ENCODE data around the gene PITPNB. TPM values are rescaled to one million over a fixed set of nuclear protein-coding genes. Genes with fewer than 3 reads are reported as not detected.

The PITPNB gene
- total RNA-seq, 4 donors from 2014 or later = 24.7 to 29.7 (median 28.2) TPM

DNA sequence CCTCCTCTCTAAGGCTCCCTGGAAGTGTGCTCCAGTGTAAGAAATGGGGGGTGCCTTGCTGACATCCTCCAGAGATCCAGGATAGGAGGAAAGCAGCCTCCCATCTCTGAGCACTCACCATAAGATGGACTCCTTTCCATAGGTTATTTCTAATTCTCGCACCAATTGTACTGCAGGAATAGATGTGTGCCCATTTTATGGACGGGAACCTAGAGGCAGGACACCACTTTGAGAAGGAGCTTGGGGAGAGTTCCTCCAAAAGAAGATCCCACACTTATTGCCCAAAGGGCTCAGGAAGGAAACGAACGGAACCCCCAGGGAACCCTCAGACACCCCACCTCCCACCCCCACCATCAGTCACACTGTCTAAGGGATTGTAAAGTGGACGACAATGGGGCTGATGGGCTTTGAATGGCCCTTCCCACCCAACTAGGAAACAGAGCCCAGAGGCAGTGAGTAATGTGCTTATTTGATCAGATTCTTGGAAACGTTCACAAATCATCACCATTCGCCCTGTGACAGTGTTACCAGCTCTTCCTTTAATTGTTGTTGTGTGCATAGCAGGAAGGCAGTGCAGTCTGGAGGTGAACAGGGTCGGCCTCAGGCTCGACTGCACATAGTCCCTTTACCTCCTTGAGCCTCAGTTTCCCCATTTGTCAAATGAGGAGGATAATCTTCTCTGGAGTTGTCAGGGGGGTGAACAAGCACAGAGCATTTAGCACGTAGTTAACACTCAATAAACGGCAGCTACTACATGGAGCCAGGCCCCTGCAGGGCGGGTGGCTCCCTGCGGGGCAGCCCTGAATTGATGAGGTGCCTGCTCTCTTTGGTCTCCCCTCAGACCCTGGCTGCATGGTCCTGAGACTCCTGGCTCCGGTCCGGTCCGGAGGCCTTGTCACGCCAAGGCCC, 109.1 kb downstream of the PITPNB start:
- no peak for TF ChIP-seq POLR2A (IDR thresholded peaks at IDR 0.05)
- TF ChIP-seq, protein P1, sequence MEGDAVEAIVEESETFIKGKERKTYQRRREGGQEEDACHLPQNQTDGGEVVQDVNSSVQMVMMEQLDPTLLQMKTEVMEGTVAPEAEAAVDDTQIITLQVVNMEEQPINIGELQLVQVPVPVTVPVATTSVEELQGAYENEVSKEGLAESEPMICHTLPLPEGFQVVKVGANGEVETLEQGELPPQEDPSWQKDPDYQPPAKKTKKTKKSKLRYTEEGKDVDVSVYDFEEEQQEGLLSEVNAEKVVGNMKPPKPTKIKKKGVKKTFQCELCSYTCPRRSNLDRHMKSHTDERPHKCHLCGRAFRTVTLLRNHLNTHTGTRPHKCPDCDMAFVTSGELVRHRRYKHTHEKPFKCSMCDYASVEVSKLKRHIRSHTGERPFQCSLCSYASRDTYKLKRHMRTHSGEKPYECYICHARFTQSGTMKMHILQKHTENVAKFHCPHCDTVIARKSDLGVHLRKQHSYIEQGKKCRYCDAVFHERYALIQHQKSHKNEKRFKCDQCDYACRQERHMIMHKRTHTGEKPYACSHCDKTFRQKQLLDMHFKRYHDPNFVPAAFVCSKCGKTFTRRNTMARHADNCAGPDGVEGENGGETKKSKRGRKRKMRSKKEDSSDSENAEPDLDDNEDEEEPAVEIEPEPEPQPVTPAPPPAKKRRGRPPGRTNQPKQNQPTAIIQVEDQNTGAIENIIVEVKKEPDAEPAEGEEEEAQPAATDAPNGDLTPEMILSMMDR (IDR thresholded peaks at IDR 0.05) = no peak
- Histone ChIP-seq H3K27me3 (no peaks in the 10 kb centered on the region), H3K4me1 (no peaks in the 10 kb centered on the region), H3K27ac (peak overlapping the region in 2 of 4 donors; percentile 35 to 55), H3K9me3 (no peaks in the 10 kb centered on the region), H3K4me3 (no peak overlapping the region), H3K36me3 (no peaks in the 10 kb centered on the region)
- DNase-seq = no peak

DNA sequence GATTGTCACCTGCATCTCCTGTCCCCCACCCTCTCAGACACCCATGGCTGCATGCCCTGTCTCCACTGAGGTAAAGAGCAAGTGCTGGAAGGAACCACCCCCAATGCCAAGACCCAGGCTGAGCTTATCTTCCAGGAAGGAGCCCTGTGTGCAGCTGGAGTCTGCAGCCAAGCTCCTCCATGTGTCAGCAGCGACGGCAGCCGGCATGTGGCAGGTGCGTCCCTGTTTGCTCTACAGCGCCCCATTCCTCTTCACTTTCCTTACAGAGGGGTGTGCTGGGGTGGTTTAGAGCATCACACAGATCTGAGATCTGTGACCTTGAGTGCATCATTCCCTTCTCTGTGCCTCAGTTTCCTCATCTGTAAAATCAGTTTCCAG, 109.8 kb downstream of the PITPNB start:
- no peak for TF ChIP-seq POLR2A (IDR thresholded peaks at IDR 0.05)
- TF ChIP-seq, protein P1 (IDR thresholded peaks at IDR 0.05) = no peak
- H3K27me3 ChIP-seq = no peaks in the 10 kb centered on the region
- DNase-seq = no peak
- H3K36me3 ChIP-seq = no peaks in the 10 kb centered on the region
- no peak overlapping the region for H3K4me3 ChIP-seq
- no peaks in the 10 kb centered on the region for H3K9me3 ChIP-seq
- H3K4me1 ChIP-seq = no peaks in the 10 kb centered on the region
- no peak overlapping the region for H3K27ac ChIP-seq

DNA sequence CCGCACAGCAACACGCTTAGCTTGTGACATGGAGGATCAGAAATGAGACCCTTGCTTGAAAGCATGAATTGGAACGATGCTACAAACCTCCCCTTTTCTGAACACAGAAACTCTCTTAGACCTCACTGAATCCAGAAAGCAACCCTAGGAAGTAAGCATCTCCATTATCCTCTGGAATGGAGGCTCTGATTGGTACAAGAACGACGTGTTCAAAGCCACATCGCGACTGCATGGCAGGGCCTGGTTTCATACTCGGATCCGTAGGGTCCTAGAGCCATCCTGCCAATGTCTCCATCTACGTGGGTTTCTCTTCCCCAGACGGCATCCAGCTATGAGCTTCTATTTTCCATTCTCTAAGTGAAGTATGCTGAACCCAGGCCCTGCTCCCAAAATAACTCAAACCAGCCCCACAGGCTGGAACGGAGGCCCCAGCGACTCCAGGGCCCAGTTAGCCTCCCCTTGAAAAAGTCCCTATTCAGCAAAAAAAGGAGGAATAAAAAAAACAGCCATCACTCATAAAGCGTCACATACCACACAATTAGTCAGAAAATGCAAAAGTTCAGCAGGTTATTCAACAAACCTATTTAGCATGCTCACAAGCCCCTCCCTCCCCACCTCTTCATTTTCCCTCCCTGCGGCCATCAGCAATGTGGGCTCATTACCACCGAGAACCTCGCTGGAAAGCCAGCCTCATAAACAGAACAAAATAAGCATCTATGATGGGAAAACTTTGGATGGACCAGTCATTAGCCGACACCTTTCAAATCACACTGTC, 110.4 kb downstream of the PITPNB start:
- TF ChIP-seq, protein P1 (IDR thresholded peaks at IDR 0.05) = no peak
- no peak for TF ChIP-seq POLR2A (IDR thresholded peaks at IDR 0.05)
- DNase-seq = no peak
- H3K27ac ChIP-seq = no peak overlapping the region

GRCh38 chr22:27805841-27806240, 113.2 kb downstream of the PITPNB start:
- H3K36me3 ChIP-seq = no peaks in the 10 kb centered on the region
- no peak overlapping the region for H3K27ac ChIP-seq

More for the DNA sequence above, 110.4 kb downstream of the PITPNB start:
- Histone ChIP-seq H3K4me1 (no peaks in the 10 kb centered on the region), H3K4me3 (no peak overlapping the region), H3K9me3 (no peaks in the 10 kb centered on the region), H3K27me3 (no peaks in the 10 kb centered on the region), H3K36me3 (no peaks in the 10 kb centered on the region)

More at GRCh38 chr22:27805841-27806240, 113.2 kb downstream of the PITPNB start:
- peaks cover 0 to 4% of the 10 kb centered on the region in 2 donors for H3K27me3 ChIP-seq
- TF ChIP-seq, protein P1 (IDR thresholded peaks at IDR 0.05) = no peak
- TF ChIP-seq POLR2A (IDR thresholded peaks at IDR 0.05) = no peak
- H3K4me3 ChIP-seq = no peak overlapping the region
- H3K9me3 ChIP-seq = no peaks in the 10 kb centered on the region
- no peak for DNase-seq
- H3K4me1 ChIP-seq = peaks cover 0 to 9% (median 2%) of the 10 kb centered on the region in 4 donors

Data from Peyer's patch (tissue), 4 donors.